ENCODE data around the gene TOR3A. TPM values are rescaled to one million over a fixed set of nuclear protein-coding genes. Genes with fewer than 3 reads are reported as not detected.
A peak's percentile ranks its signal among the peaks of the same experiment; 100 is the strongest.

The TOR3A gene
- total and polyA plus RNA-seq, 2 of the 13 experiments (the other 11 are each of a cell fraction or from before 2014, with no cell fraction given) = 14.7 to 28.4 TPM

- TF ChIP-seq MXD1 (CRISPR knock-in tag; IDR thresholded peaks at IDR 0.05) = no peak; the same call in 1 of the 2 replicates
- TF ChIP-seq FLYWCH1 (CRISPR knock-in tag; IDR thresholded peaks at IDR 0.05) = no peak
- peak; percentile 14 for TF ChIP-seq TBX2 (CRISPR knock-in tag; IDR thresholded peaks at IDR 0.05; ENCODE audit: borderline replicate concordance)
- TF ChIP-seq ZNF766 (CRISPR knock-in tag; IDR thresholded peaks at IDR 0.05; ENCODE audit: borderline replicate concordance) = peak; percentile 93
- no peak for TF ChIP-seq TBP (CRISPR knock-in tag; IDR thresholded peaks at IDR 0.05)
- no peak for TF ChIP-seq RNF2 (conservative IDR thresholded peaks at IDR 0.05; ENCODE audit: low read depth)
- TF ChIP-seq HOXA7 (CRISPR knock-in tag; IDR thresholded peaks at IDR 0.05) = no peak
- no peak for TF ChIP-seq ZFYVE20 (CRISPR knock-in tag; IDR thresholded peaks at IDR 0.05; ENCODE audit: borderline replicate concordance, low read depth)
- TF ChIP-seq FOXJ3 (CRISPR knock-in tag; IDR thresholded peaks at IDR 0.05; ENCODE audit: borderline replicate concordance) = 0 out of 2 replicates have a peak, but pooled peaks have one; percentile 34
- TF ChIP-seq POLR2G (IDR thresholded peaks at IDR 0.05; ENCODE audit: low read depth, low read length) = peak; percentile 81
- peak; percentile 48 for TF ChIP-seq MED8 (CRISPR knock-in tag; IDR thresholded peaks at IDR 0.05; ENCODE audit: insufficient replicate concordance)
- TF ChIP-seq ZNF577 (CRISPR knock-in tag; IDR thresholded peaks at IDR 0.05; ENCODE audit: borderline replicate concordance, low read depth) = no peak
- no peak; the same call in 1 of the 2 replicates for TF ChIP-seq ZNF639 (CRISPR knock-in tag; conservative IDR thresholded peaks at IDR 0.05)
- TF ChIP-seq NR2F6 (IDR thresholded peaks at IDR 0.05) = no peak
- TF ChIP-seq NR2F6 (CRISPR knock-in tag; IDR thresholded peaks at IDR 0.05) = 0 out of 2 replicates have a peak, but pooled peaks have one; percentile 7
- no peak for TF ChIP-seq ZNF263 (CRISPR knock-in tag; IDR thresholded peaks at IDR 0.05)
- 0 out of 2 replicates have a peak, but pooled peaks have one; percentile 21 for TF ChIP-seq ZNF607 (CRISPR knock-in tag; IDR thresholded peaks at IDR 0.05; ENCODE audit: borderline replicate concordance)
- peak; percentile 95; the same call in 1 of the 2 replicates for TF ChIP-seq ARID4A (CRISPR knock-in tag; IDR thresholded peaks at IDR 0.05; ENCODE audit: borderline replicate concordance)
- no peak for TF ChIP-seq SIN3B (IDR thresholded peaks at IDR 0.05; ENCODE audit: low read length)
- peak; percentile 83; the same call in 1 of the 2 replicates for TF ChIP-seq ARNT2 (CRISPR knock-in tag; IDR thresholded peaks at IDR 0.05; ENCODE audit: low read depth)
- no peak for TF ChIP-seq ZKSCAN5 (CRISPR knock-in tag; IDR thresholded peaks at IDR 0.05)
- TF ChIP-seq ZNF496 (CRISPR knock-in tag; IDR thresholded peaks at IDR 0.05; ENCODE audit: insufficient replicate concordance) = no peak
- TF ChIP-seq FOXA3 (CRISPR knock-in tag; IDR thresholded peaks at IDR 0.05) = no peak; the same call in 1 of the 2 replicates
- TF ChIP-seq ERF (CRISPR knock-in tag; IDR thresholded peaks at IDR 0.05) = peak; percentile 46; the same call in 1 of the 2 replicates
Observed at GRCh38 chr1:179081687-179082332, at the start of gene TOR3A (continued).

Measured in HepG2 (cell line).